Activated naive CD4-positive, alpha-beta T cell (primary cell): ENCODE measurements around the gene DYNLT2.

Experiments
- DNase-seq, 4 experiments: peaks; one replicate each; lab custom pipeline; 2025; lab: John Stamatoyannopoulos, UW

DYNLT2 gene, protein sequence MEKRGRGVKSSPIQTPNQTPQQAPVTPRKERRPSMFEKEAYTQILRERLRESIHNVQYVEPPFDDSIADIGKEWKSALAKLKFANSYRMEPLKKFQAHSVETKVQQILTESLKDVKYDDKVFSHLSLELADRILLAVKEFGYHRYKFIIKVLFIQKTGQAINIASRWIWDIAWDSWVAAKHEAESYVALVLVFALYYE

DNA sequence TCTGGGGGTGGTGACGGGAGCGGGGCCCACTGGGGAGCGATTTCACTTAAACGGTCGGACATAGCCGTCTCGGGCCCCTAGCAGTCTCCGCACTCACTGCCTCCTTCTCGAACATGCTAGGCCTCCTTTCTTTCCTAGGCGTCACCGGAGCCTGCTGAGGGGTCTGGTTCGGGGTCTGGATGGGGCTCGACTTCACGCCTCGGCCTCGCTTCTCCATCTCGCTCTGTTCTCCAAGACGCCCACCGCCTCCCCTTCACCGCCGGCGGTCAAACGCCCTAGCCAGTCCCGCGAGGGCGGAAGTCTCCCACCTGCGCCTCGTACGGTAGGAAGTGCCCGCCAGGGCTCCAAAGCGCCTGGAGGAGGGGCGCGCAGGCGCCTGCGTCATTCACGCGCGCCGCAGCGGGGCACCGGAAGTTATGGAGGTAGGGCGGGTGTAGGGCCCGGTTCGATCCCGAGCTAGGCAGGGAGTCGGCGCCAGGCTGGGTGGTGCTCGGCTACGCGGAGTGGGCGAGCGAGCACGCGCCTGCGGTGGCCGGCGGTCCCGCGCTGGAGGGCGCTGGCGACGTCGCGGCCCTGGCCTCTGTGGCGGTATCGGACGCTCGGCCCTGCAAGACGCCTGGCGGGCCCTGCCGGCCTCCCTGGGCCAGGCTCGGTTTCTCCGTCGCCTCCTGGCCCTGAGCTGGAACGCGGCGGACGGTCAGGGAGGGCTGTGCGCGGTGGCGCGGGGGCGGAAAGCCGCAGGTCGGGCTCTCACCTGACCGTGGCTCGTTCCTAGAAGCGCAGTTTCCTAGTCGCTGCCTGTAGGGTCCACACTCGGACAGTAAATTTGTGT, at the start of gene DYNLT2, which contains the start of gene ERMARD:
DYNLT2 (minus strand) TSS at position 331 of the 832 bp plus-strand sequence; CDS start at position 217, 114 bp downstream.
ERMARD (plus strand) TSS at position 381 of the 832 bp plus-strand sequence; CDS start at position 417, 36 bp downstream.
- DNase-seq: peak; percentile 77 to 90 (median 86)

DNA sequence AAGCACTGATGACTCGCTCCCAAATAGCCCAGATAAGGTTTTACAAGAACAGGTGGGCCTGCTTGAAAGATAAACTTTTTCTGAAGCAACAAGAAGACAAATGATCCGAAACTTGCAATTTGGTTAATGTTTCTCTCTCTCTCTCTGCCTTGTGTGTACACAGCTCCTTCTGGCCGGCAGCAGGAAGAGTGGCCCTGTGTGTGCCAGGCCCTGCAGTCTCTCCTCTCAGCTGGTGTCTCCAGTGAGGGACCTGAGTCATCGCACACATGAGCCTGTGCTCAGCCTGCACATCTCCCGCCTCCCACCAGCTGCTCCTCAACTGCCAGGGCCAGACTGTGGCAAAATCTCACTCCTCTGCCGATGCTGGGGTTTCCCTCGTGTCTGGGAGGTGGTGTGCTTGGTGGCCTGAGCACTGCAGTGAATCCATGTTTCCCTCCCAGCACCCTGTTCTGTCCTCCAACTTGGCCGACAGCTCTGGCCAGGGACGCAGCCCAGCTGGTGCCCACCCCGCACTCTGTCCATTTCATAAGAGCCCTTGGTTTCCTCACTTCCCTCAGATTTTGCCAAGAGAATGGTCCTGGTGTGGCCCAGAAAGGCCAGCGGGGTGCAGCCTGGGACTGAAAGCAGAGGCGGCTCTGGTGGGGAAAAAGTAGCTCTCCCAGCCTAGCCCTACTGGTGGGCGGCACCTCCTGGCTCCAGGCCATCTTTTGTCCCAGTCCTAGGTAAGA, 49.5 kb upstream of the DYNLT2 start:
- DNase-seq: no peak

DNA sequence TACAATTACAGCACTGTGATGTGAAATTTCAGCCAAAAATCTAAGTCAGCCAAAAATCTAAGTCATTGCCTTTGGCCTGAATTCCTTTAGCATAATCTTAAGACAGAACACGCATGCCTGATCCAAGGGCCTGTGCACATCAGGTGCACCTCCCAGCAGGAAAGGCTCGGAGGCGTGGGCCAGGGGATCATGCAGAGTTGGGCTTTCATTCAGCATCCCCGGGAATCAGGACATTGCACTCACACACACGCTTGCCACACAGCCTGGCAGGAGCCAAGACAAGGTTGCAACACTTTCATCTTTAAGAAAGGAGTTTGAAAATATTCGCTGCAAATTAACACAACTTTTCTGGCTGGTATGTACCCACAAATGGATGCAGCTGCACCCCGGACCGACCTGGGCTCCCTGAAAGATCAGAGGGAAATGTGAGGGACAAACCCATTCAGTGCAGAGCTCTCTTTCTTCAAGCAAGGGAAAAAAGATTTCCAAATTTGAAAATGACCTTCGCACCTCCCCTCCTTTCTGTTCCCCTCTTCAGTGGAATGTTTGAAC, 48.8 kb upstream of the DYNLT2 start:
- no peak for DNase-seq

DNA sequence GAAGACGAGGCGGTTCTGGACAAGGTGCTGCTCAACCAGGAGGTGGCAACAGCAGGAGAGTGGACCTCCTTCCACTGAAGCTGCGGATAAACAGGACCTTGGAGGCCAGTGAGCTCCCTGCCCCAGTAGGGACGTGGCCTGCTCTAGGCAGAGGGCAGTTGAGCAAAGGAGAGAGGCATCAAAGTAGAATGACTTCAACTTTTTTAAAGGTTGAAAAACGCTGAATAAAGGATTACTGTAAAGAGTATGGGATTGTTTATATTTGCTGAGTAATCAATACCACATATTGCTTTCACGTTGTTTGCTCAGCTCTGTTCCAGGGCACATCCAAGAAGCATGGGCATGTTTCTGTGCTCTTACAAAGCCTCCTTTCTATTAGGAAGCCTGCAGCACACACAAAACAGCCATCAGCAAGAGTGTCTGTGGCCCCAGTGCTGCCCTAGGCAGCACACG, 48.1 kb upstream of the DYNLT2 start:
- no peak for DNase-seq

DNA sequence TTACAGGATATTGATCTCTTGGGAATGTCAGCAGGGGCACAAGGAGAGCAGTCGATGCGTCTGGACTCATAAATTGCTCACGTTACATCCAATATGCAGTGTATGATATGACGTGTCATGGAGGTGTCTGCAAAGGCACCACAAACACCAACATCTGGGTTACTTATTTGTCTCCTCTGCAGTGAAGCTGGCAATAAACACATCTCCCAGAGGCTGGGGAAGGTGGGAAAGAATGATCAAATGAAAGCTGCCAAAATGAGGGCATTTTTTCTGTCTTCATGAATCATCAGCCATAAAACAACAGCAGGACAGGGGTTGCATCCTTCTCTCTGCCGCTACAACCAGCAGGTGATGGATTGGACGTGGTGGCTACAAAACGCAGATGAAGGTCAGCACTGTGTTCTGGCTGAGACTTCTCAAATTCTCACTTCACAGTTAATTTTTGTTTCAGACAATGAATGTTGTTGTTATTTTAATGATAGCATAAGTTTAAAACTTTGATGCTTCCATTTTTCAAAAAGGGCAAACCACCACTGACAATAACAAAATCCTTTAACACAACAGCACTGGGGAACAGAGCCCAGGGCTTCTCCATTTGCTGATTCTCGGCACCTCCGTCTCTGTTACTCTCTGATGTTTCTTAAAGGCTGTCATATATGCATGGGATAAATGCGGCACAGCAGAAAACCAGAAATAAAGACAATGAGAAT, 47.5 kb upstream of the DYNLT2 start:
- no peak for DNase-seq

DNA sequence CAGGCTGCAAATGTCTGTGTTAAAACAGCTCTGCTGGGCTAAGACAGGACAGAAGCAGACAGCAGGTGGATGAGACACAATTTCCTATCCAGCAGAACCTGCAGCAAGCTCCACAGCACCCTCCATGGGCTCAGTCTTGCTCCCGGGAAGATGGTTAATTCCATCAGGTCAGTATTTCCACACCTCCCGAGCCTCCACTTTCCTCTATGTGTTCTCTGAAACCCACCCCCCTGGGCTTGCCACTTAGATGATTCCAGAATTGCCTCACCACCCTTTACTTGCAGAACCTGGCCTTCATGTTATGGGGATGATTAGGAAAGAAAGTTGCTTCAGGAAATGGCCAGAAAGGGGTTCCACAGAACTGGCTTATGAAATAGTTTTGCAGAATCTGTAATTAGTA, 43.8 kb upstream of the DYNLT2 start:
- DNase-seq: no peak

DNA sequence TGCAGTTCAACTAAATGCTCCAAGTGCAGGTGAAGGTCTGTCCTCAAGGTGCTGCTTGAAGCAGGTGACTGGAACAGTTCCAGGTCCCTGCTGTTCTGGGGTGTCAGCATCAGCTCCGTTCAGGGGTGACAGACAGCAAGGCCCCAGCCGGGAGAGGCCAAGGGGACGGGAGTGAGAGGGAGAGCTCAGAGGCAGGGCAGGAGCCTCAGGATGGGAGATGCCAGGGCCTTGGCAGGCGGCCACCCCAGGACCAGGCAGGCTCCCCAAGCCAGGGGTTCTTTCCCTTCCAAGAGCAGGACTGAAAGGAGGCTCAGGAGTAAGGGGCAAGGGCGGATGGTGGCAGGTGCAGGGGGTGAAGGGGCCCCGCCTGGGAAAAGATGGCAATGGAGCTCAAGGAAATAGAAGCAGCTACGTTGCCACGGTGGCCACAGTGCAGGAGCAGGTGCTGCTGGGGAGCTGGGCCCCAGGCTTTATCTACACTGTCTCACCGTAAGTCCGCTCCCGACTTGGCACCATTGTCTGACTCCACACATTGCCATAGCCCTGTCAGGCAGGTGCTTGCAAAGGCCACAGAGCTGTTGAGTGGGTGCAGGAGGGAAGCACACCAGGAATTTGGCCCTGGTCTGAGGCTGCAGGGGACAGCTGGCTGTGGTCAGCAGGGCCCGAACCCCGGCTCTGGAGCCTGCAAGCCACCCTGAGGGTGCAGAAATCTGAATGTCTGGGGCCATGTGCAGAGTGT, 43.1 kb upstream of the DYNLT2 start:
- DNase-seq: no peak

DNA sequence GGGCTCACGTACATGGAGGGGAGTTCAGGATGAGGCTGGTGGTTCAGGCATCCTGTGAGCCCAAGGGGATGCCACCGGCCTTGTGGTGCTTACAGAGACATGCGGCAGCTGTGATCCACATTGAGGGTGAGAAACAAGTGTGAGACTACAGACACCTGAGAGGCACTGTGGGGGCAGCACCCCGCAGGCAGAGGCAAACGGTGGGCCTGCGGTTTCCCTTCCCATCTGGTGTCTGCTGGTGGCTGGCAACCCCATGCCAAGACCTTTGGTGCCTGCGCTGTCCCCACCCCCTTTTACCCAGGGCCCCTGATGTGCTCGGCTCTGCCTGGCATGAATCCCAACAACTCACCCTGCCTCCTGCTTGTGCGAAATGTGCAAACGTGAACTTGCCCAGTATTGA, 42.0 kb upstream of the DYNLT2 start:
- DNase-seq: no peak

DNA sequence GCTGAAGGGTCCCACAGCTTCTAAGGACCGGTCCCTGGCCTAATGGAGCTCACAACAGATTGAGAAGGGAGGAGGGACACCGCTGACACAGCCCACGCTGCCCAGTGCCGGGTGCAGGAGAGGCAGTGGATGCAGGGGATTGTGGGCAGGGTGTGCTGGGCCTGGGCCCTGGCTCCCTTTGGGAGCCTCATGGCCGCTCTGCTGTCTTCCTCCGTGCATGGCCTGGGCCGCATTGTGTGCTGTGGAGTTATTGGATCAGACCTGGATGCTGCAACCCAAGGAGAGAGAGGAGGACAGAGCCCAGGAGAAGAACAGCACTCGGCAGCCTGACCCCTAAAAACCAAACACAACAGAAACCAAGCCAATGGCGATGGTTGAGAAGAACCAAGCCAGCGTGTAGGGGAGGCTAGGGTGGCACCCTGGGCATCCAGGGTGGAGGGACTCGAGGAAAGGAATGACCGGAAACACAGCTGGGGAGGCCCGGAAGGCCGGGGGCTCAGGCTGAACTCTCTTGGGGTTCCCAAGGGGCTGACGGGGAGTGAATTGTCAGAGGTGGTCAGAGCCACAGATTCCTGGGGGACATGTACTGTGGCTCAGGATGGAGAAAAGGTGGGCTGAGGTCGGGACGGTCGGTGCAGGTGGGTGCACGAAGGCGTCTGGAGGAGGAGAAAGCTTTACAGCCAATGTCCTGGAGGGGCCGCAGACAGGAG, 41.1 kb upstream of the DYNLT2 start:
- no peak for DNase-seq

DNA sequence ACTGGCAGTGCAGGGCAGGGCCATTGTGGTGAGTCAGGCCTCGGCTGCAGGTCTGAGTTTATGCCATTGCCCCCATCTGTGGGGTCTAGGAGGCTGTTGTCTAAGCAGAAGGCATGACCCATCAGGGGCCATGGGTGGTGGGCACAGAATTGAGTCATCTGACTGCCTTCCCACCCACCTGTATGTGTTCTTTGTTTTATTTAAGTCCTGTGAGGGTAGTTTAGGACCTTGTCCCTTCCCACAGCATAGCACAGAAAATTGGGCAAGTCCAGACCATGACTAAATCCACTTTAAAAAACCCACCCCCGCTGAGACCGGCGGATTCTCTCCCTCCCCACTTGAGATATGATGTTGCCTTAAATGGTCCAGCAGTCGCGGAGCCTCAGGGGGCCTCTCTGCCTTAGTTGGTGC, 40.4 kb upstream of the DYNLT2 start:
- DNase-seq: no peak

DNA sequence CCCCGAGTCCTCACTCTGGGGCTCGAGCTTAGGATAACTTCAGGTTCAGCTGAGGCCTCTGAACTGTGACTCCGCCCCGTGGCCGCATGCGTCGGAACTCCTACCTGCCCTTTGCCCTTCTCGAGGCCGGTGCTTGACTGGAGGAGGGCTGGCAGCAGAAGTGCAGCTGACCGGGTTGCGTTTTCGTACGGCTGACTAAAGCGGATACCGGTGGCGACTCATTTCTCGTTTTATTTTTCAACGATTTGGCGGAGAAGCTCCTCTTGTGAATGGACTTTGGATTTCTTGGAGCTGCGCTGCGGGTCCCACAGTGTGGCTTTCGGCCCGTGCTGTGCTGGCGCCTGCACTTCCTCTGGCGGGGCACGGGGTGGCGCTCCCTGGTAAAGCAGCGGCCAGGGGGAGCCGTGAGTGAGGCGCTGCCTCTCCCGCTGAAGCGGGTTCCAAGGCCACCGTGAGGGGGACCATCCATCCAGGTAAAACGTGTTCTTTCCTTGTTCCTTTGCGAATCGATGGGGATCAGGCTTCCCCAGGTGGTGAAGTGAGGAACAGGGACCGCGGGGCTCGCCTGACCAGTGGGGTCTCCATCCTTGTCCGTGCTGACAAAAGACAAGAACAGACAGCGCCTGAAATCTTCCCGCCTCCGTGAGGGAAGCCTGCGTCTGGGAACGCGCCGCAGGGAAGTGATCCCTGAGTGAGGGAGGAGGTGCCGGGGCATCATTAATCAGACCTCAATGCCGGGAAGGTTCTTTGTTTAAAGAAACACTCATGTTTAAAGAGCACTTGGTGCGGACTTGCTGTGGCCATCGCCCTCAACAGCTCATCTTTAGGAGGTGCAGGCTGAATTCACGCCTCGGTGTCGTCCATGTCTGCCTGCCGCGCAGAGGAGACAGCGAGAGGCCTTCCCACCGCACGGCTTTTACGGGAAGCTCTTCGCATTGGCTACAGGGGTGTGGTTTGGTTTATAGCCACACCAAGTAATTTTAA, 38.9 kb upstream of the DYNLT2 start:
- DNase-seq: peak; percentile 46 to 68 (median 58)

DNA sequence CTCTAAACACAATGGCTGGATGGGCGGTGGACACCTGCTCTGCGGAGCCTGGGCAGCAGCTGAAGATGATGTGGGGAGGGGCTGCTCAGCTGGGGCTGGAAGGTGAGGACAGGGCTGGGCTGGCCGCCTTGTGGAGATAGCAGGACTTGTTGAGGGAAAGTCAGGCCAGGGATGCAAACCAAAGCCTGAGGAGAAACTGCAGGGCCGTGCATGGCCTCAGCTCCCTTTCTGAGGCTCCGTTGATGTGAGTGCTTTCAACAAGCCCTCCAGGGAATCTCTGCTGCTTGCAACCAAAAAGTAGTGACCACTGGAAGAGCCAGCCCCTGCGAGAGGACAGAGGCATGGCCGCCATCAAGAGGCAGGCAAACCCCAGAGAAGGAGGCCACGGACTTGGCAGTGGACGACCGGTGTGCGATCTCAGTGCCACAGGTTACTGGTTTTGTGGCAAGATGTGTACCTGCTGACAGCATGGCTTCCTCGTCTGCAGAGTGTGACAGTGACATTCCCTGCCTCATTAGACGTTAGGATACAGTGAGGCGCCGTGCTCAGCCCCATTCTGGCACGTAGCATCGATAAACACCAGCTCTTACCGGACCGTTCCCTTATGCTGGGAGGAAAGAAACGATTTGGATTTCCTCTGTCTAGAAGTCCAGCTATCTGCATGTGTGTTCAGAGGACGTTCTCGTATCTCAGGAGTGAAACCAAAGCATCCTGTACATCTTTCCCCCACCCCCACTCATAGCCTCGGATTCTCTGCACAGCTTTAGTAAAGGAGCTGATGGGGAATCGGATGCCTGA, 38.0 kb upstream of the DYNLT2 start:
- DNase-seq: no peak

DNA sequence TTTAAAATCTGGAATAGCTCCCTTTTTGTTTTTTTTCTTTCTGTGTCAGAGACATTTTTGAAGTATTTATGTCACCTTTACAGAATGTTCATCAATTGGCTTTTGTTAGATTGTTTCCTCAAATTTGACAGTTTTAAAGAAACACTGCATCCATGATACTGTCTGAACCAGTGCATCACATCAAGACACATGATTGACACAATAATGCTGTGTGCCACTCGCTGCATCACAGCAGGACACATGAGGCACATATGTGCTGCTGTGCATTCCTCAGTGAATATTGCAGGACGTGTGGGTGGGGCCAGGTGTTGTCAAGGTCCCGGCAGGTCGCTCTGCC, 37.4 kb upstream of the DYNLT2 start:
- no peak for DNase-seq

DNA sequence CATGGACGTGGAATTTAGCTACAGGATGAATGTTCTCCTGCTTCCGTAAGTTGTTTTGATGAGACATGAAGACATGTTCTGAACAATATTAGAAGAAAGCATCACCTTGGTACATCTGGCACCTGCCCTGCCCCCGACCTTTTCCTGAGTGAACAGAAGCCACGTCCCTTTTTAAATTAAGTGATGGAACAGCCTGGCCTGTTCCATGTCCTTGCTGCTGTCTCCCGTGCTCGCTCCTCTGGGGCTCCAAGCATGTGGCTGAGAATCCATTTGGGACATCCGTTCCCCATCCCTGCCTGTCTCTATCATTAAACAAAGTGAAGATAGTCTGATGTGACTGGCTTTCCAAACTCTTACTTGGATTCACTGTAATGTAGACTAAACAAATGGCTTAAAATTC, 36.4 kb upstream of the DYNLT2 start:
- DNase-seq: no peak

DNA sequence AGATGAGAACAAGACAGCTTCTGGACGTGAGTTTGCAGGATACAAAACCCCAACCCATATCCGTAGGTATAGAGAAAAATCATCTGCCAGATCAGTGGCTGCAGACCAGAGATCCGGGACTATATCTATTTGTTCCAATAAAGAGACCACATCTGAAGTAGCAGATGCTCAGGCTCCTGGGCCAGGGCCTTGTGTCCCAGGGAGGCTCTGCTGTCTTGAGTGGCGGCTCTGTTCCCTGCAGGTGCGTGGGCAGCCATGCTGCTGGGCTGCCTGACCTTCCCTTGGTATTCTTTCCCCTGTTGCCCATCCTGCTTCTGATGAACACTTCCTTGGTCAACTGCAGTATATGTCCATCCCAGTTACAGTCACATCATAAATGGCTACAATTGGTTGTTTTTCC, 35.0 kb upstream of the DYNLT2 start:
- DNase-seq: no peak

DNA sequence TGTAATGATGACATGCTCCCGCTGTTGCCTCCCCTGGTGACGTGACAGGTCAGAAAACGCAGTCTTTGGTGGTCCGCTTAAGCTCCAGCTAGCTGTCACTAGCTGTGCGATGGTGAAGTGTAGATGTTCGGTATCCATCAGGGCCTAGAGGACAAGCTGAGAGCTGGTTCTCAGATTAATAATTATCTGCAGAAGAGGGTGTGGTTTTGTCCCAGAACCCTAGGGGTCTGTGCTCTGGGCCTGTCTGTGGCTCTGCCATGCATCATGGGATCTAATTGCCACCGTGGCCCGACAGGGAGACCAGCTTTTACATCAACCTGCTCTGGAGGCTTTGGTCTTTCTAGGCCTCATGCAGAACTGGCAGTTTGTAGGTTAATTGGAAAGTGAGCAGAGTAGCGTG, 34.2 kb upstream of the DYNLT2 start:
- no peak for DNase-seq

DNA sequence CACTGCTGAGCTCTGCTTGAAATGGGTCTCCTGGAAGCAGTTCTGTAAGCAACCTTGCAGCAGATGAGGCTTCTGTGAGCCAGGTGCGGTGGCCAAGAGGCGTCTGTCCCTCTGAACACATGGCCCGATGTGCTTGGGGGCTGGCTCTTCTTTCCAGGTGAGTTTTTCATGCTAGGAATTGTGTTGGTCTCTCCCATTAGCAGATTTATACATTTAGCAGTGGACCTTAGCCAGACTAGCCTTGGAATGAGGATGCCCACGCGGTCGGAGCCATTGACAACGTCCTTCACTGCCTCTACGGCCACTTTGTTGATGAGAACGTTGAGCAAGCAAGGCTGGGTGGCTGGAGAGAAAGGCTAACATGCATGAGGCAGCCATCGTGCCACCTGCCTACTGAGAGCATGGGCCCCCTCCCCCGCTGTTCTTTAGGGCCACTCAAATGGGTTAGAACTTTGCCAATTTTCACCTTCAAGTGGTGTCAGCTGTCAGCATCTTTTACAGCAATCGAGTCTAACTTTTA, 33.5 kb upstream of the DYNLT2 start:
- no peak for DNase-seq
